Astrocyte of the hippocampus (primary cell): Measurements from ENCODE around the gene OSCP1.
A peak's percentile ranks its signal among the peaks of the same experiment; 100 is the strongest.

Source experiments
- DNase-seq: peaks from one replicate; pipeline ENCODE4 v3.0.0; 2011; ENCODE audit warnings: low read depth, low spot score

The OSCP1 gene

DNA sequence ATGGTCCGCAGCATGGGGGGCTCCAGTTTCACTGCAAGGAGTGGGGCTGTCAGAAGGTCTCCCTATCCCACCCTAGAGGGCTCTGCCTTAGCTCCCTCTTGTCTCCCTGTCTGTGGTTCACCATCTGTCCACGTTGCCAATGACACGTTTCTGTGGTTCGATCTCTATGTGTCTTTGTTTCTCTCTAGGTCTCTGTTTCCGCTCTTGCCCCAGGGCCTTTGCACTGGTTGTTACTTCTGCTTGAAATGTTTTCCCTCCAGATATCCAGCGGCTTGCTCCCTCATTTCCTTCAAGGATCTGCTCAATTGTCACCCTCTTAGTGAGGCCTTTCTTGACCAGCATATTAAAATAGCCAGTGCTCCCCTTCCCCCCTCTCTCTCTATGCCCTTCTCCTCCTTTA is 22.4 kb upstream of the OSCP1 start:
- no peak for DNase-seq

DNA sequence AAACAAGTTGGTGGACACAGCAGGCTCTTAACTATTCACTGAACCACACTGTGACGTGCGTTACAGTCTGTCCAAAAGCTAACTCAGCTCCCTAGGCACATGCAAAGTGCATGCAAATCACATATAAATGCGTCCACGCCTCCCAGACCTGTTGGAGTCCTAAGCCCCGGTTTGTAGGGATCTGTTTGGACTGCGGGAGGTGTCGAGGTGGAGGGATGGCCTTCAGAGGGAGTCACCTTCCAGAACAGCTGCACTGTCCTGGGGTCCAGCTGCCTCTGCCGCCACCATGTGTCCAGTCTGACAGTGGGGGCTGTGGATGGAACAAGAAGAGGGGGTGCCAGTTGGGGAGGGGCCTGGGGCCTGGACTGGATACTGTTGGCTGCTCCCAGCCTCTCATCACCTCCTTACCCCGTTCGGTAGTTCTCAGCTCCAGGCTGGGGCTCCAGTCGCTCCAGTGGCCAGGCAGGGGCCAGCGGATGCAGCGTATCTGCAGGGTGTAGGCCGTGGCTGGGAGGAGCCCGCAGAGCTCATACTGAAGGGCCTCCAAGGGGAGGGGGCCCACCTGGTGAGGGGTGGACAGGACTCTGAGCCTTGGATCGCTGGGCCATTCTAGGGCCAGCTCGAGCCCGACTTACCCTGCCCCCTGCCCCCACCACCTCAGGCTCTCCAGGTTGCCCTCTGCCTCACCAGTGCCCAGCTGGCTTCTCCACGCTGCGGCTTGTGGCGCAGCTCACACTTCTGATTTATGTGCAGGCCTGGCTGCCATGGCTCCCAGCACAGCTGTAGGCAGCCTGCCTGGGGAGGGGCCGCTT is 21.8 kb upstream of the OSCP1 start:
- no peak for DNase-seq

DNA sequence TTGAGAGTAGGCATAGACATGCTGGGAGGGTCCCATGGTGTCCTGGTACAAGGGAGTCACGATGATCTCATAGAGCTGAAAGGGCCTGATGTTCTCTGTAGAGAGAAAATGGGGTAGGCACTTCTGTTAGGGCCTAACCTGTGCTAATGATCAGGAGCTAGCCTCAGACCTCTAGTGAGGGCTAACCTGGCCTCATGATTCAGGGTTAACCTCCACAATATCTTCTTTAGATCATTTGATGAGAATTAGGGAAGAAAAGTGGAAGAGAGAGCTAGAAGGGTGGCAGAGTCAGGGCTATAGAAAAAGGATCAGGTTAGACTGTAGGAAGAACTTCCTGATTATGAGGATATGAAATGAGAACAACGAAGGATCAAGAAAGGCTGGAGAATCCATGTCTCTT is 18.9 kb upstream of the OSCP1 start:
- no peak for DNase-seq

DNA sequence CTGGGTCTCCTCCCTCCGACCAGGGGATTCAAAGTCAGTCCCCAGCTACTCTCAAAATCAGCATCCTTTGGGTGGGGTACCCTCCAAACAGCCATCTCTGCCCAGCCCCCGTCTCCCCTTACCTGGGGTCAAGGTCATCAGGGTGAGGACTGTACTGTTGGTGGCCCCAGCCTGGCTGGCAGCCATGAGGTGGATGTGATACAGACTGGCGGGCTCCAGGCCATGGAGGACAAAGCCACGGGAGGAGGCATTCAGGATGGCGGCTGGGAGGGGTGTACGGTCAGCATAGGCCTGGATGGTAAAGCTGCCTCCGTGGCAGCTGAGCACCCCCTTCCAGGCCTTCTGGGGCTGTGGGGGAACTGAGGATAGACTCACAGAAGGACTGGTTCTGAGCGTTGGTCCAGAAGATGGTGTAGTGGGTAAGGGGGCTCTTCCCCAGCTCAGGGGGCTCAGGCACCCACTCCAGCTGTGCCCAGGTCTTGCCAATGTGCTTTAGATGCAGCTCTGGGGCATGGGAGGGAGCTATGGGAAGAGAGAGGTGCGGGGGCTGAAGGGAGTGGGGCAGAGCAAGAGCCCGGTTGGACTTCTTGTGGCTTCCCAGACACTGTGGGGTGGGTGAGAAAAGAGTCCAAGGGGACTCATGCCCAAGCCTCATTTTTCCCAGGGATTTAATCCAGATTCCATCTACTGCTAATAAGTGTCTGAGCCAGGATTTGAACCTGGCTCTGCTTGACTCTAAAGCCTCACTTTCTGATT is 17.6 kb upstream of the OSCP1 start:
- no peak for DNase-seq

DNA sequence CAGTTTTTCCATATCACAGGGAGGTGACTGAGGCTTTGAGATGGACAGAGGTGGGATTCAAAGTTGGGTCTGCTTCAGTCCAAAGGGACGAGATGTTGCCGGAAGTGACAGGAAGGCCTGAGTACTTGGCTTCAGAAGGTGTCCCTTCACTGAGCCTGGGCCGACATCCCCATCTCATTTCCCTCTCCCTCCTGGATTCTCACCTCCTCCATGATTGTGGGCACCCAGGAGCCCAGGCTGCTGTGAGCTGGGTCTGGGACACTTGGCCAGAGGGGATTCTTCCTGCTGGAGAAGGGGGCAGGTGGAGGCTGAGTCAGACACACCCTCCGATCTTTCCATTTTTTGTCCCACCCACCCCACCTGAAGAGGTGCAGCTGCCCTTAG is 16.8 kb upstream of the OSCP1 start:
- no peak for DNase-seq

DNA sequence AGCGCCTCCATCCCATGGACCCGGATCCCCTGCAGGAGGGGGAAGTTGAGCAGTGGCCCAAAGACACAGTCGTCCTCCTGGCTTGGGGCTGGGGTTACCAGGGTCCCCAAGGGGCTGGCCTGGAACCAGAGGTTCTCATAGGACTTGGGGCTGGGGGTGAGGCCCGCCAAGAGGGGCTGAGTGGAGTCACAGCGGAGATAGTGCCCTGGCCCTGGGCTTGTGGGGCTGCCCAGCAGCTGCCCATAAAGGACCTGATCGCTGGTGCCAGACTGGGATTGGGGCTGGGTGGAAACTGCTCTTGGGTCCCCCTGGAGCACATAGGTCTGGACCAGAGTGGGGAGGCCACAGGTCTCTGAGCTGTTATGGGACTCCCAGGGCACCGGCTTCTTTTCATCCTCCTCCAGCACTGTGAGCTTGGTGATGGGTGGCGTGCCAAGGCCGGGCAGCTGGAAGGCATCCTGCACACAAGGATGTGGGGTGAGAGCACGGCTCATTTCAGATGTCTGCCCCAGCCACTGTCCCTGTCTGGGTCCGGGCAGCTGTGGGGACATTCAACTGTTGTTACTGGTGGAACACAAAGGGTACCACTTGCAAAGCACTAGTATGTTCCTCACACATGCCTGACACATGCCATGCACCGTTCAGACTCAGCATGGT is 16.2 kb upstream of the OSCP1 start:
- no peak for DNase-seq

DNA sequence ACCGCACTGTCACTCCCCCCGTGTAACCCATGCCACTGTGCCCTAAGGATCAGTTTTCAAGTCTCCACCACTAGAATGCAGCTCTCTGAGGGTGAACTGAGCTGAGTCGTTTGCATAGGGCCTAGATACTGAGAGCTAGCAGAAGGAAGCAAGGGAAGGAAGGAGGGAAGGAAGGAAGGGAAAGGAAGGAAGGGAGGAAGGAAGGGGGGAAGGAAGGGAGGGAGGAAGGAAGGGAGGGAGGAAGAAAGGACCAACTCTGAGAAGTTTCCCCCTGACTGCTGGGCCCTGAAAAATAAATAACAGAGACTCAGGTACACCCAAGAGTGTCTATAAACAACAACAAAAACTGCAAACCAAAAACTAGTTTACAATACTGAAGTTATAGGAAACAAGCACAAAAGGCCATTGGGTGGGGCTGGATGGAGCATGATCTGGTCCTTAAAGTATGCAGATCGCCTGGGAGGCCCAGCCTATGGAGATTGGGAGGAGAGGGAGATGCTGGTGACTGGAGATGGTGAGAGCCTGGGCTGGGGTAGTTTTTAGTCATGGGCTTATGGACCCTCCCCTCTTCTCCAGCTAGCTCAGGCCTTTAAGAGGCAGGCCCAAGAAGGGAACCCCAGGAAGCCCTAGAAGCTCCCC is 15.6 kb upstream of the OSCP1 start:
- DNase-seq, result no peak

DNA sequence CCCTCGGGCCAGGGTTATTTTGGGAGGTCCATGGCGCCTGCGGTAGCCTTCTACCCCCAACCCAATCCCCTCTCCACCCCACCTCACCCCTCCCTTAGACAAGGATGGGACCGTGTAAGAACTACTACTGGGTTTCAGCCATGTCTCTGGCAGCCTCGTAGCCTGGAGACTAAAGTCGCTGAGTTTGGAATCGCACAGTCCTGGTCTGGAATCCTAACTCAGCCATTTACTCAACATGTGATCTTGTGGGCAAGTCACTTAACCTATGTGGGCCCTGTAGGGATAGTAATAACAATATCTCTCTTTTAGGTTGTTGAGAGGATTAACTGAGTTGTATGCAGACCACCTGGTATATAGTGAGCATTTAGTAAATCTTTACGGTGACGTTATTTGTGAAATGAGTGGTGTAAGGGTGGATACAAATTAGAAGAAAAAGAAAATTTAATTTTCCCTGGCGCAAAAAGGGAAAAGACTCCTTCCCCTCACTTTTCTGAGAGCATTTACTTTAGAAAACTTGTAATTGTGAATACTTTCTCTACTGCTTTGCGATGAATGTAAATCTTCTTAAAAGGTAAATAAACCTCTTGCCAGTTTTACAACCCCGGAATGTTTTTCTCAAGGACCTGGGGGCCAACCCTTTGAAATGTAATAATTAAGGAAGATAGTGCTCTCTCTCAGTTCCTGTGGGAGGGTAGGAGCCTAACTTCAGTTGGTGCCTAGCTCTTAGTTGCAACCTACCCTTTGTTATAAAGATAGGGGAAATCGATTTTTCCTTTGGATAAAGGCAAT is 14.5 kb upstream of the OSCP1 start:
- DNase-seq, result no peak

DNA sequence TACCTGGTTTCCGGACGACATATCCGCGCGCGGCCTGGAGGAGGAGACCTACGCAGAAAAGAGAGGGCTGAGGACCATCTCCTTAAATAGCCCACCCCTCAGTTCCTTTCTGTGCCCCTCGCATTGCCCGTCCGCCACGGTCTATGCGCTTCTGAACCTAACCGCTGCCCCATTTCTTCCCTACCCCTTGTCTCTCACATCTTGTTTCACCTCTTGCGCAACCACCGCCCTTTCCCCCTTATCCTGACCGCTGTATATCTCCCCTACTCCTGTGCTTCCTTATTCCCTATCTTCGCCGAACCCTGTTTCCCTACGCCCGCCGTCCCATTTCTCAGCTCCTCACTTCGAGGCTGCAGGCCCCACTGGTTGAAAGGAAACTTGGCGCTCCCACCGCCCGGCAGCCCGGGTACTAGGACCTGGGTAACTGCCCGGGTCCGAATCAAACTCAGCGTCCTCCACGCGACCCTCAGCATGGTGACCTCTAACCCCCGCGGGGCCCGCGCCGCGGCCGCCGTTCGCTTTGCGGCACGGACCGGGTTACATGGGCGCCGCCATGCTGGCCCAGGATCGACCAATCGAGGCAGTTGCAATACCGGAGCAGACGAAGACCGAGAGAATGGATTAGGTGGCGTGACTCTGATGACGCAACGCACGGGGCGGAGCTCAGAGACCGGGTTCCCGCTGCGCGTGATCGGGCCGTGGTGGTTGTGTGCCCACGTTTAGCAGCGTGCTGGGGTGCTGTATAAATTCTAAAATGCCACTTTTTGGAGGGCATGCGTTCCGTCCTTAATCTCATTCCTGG is 13.8 kb upstream of the OSCP1 start, which contains the start of gene MRPS15:
TSS of gene MRPS15 (minus strand) at position 582 of the 802 bp plus-strand sequence. CDS start at position 473, 109 bp downstream.
- peak; percentile 97 for DNase-seq

DNA sequence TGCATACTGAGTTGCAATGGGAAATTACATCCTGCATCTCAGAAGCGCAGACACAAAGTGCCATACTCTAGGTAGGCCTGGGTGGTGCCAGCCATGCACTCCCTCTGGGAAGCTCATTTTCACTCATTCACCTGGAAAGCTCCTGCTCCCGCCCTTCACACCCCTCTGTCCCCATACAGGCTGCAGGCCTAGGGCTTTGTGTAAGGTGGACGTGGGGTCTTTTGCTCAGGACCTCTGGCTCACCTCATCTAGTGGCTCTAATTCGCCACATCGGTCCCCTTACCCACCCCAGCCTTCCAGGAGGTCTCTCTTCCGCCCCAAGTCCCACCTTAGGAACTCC is 13.2 kb upstream of the OSCP1 start:
- DNase-seq, result no peak

DNA sequence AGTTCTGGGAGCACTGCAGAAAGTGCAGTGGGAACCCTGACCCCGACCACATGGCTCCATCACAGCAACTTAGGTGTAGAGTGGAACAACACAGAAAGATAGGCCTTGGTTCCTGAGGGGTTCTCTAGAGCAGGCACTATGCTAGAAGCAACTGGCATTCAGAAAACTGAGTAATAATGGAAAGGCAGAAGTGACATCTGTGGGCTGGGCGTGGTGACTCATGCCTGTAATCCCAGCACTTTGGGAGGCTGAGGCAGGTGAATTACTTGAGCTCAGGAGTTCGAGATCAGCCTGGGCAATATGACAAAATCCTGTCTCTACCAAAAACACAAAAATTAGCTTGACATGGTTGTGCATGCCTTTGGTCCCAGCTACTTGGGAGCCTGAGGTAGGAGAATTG is 8.7 kb upstream of the OSCP1 start:
- no peak for DNase-seq

DNA sequence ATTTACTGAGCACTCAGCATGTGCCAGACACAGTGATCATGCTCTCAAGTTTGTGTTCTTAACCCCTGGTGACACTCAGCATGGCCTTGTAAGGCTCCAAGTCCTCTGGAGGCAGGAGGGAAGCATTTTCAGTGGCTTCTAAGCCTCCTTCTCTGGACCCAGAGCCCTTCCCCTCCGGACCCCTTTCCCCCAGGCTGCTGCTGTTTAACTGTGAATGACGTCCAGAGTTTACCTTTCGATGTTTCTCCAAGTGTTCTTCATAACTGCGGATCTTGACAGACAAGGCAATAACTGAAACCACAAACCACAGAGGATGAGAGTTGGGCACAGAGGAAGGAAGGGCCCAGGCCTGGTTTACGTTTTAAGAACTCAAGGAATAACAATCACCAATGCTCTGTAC is 7.4 kb upstream of the OSCP1 start:
- no peak for DNase-seq

DNA sequence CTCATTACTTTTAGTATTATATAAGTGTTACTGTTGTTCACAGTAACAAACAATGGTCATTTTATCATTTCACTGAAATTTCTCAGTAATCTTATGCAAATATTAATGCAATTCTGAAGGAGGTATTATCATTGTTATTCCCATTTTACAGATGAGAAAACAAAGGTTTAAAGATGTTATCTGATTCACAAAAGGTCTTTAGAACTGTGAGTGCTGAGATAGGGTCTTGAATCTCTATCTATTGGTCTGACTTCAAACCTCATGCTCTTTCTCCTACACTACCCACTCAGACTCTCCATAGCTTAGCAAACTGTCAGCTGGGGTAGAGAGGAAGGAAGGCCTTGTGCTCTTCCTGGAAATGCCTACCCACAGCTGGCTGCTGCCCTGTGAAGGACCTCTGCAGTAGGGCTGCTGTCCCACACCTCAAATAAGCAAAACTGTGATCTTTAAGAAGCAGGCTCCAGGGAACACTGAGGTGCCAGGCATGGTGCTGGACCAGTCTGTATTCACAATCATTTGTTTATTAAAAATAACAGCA is 6.2 kb upstream of the OSCP1 start:
- no peak for DNase-seq

DNA sequence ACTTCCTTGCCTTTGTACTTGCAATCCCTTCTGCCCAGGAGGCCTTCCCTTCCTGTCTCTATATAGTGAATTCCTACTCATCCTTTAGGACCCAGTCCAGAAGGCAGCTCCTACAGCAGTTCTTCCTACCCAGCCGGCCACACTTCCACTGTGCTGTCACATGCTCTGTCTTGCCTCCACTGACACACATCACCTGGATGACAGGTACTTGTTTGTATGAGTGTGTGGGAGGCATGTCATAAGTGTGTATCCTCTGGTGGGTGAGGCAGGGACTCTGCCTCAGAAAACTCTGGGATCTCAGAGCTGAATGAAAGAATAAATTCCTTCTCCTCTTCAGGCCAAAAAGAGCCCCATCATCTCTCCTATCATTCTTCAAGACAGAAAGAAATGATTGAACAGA is 5.1 kb upstream of the OSCP1 start:
- DNase-seq, result no peak

DNA sequence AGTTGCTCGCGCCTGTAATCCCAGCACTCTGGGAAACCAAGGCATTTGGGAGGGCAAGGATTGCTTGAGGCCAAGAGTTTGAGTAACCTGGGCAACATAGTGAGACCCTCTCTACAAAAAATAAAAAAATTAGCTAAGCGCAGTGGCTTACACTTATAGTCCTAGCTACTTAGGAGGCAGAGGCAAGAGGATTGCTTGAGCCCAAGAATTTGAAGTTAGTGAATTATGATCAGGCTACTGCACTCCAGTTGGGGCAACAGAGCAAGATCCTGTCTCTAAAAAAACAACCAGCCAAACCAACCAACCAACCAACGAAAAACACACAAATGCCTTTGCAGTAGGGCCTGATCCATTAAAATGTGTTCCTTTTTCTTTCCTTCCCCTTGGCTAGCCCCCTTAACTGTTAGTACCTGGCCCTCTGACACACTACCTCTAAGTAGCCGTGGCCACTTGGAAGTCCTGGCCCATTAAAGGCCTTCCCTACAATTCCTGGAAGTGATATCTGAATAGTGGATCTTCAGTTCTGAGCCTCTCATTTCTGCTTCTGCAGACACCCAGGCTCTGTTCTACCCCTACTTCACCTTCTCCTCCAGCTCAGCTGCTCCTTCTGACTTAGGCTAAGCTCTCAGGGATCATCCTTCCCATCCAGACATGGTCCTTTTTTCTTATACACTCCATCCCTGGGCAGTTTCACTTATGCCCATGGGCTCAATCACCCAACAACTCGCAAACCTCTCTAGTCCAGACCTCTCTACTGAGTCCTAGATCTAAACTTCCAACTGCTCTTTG is 3.5 kb upstream of the OSCP1 start:
- no peak for DNase-seq

DNA sequence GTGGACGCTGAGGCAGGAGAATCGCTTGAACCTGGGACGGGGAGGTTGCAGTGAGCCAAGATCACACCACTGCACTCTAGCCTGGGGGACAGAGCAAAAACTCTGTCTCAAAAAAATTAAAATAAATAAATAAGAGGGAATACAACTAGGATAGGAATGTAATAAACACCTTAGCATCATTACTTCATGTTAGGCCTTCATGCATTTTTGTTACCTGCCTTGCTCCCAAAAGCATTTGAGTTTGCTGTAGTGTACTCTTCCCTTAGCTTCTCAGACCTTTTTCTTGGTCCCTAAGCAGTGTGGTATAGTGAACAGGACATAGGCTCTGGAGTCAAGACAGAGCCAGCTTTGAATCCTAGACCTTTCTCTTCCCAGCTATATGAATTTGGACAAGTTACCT is 2.8 kb upstream of the OSCP1 start:
- DNase-seq, result no peak

DNA sequence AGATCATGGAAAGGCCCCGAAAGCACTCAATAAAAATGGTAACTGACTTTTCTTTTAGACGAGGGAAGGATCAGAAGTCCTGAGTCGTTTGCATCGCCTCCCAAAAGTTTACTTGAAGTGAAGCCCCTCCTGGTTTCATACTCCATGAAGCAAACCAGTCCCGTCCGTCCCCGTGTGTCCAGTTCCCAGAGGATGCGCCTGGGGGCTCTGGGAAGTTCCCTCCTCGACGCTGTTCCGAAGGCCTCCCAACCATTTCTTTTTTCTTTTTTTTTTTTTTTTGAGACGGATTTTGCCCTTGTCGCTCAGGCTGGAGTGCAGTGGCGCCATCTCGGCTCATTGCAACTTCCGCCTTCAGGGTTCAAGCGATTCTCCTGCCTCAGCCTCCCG is 661 bp upstream of the OSCP1 start:
- no peak for DNase-seq

DNA sequence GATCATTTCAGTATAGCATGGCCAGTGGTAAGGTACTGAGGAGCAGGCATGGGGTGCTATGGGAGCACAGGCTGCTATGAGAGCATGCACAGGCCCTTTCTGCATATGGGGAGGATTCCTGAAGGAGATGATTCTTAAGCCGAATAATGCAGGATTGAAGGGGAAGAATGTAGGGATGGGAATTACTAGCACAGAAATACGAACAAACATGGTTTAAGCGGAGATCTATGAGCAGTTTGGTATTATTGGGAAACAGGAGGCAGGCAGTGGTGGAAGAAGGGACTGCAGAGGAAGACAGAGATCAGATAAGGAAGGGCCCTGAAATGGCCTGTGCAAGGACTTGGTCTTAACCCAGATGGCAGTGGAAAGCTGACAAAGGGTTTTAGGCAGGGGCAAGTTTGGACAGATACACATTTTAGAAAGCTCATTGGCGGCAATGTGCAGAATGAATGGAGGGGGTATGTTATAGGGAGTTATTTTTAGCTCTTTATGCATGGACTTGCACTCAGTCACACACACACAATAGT is 1.7 kb downstream of the OSCP1 start:
- no peak for DNase-seq

DNA sequence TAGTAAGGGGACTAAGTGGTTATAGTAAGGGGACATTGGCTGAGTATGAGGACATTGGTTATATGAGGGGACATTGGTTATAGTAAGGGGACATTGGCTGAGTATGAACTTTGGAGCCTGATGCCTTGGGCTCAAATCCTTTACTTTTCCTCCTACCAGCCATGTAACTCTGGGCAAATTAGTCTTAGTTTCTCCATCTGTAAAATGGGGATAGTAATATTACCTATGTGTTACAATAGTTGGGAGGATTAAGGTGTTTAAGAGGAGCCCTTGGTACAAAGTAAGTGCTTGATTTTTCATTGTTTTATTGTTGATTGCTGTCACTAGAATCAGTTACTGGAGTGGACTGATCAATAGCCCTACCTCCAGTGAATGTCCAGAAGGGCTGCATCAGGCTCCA is 2.8 kb downstream of the OSCP1 start:
- DNase-seq, result no peak
